Endothelial cell of umbilical vein (primary cell): Measurements from ENCODE around the gene ZNF681. TPM values are rescaled to one million over a fixed set of nuclear protein-coding genes. Genes with fewer than 3 reads are reported as not detected.
"Not testable (repeated sequence)": the region's sequence is repeated elsewhere in the genome, so short reads cannot be mapped to it uniquely, and the experiment has no call there.

ENCODE experiments used
- BruUV-seq: library from RNA; stranded (reverse); fragments of 400-500 nt; replicated peaks from 2 replicates; lab custom pipeline; 2021; lab: Mats Ljungman, UMichigan
- CTCF ChIA-PET: fragments of 300-600, 350-600 bp; sonication (Branson Sonifier 250); formaldehyde crosslinking; loops from one replicate; lab custom pipeline; 2021; ENCODE audit warnings: antibody characterized with exemption, inconsistent platforms; lab: Charles Lee
- POLR2A ChIA-PET: fragments of 300-600, 350-600 bp; sonication (Branson Sonifier 250); formaldehyde crosslinking; loops from one replicate; lab custom pipeline; 2021; ENCODE audit warnings: antibody characterized with exemption, inconsistent platforms; lab: Charles Lee
- DNase-seq: peaks from one replicate; pipeline ENCODE4 v3.0.0-alpha.2; 2011; ENCODE audit warnings: low read depth, low spot score
- FAIRE-seq: peaks from 2 replicates; lab custom pipeline; 2011; peaks lifted over from hg19 to GRCh38; lab: Jason Lieb, UNC
- H2AFZ ChIP-seq: 2 replicates; pipeline ENCODE4 v1.6.0; 2012; ENCODE audit warnings: low read depth, low read length, control low read depth, inconsistent platforms
- H3K27ac ChIP-seq: 2 replicates; pipeline ENCODE4 v1.5.1; 2011; ENCODE audit warnings: low read depth, mild to moderate bottlenecking, control low read depth, low read length, moderate library complexity; ENCODE audit not compliant: insufficient read depth
- H3K27me3 ChIP-seq, 2 experiments: 2 replicates each; pipeline versions ENCODE4 v1.6.0 to v1.6.1; 2011; ENCODE audit warnings: low read length in 2 of 2, mixed read lengths in 1 of 2; ENCODE audit not compliant: control insufficient read depth in 2 of 2, insufficient read depth in 2 of 2
- H3K36me3 ChIP-seq, 2 experiments: 2 replicates in 1 of 2; 3 replicates in 1 of 2; pipeline ENCODE4 v1.5.1; 2011; ENCODE audit warnings: low read length in 2 of 2, mild to moderate bottlenecking in 1 of 2, moderate library complexity in 1 of 2; ENCODE audit not compliant: control insufficient read depth in 2 of 2, insufficient read depth in 2 of 2; ENCODE audit errors: extremely low read depth in 1 of 2
- H3K4me1 ChIP-seq: 3 replicates; pipeline ENCODE4 v1.5.1; 2011; ENCODE audit warnings: mild to moderate bottlenecking, low read length; ENCODE audit not compliant: control insufficient read depth, insufficient read depth; ENCODE audit errors: extremely low read depth
- H3K4me2 ChIP-seq: 2 replicates; pipeline ENCODE4 v1.6.1; 2011; ENCODE audit warnings: low read length, control low read depth, mixed read lengths; ENCODE audit not compliant: insufficient read depth
- H3K4me3 ChIP-seq, 3 experiments: fragments of 200-600 bp in 1 of 3; sonication (generic), shearing (Covaris generic) in 1 of 3; replicated peaks in 1 of 3; 2 replicates each; pipeline ENCODE4 v1.5.1; 2011 to 2016; ENCODE audit warnings: control low read depth in 3 of 3, low read length in 3 of 3, mild to moderate bottlenecking in 2 of 3, inconsistent platforms in 1 of 3, low read depth in 1 of 3, moderate library complexity in 1 of 3; ENCODE audit not compliant: insufficient read depth in 1 of 3
- H3K79me2 ChIP-seq: 2 replicates; pipeline ENCODE4 v1.6.0; 2012; ENCODE audit warnings: low read length, inconsistent platforms; ENCODE audit not compliant: control insufficient read depth, insufficient read depth
- H3K9ac ChIP-seq: replicated peaks from 2 replicates; pipeline ENCODE3; 2011; ENCODE audit warnings: low read length, control low read depth; ENCODE audit not compliant: insufficient read depth; ENCODE audit errors: extremely low read depth
- H3K9me1 ChIP-seq: replicated peaks from 3 replicates; pipeline ENCODE4 v1.6.0; 2011; ENCODE audit warnings: mild to moderate bottlenecking, low read length; ENCODE audit not compliant: control insufficient read depth, insufficient read depth; ENCODE audit errors: extremely low read depth
- H3K9me3 ChIP-seq: replicated peaks from 2 replicates; pipeline ENCODE4 v1.5.1; 2012; ENCODE audit warnings: low read length, inconsistent platforms; ENCODE audit not compliant: control insufficient read depth, insufficient read depth
- H4K20me1 ChIP-seq: replicated peaks from 2 replicates; pipeline ENCODE3; 2011; ENCODE audit warnings: mild to moderate bottlenecking, low read length; ENCODE audit not compliant: control insufficient read depth, insufficient read depth; ENCODE audit errors: extremely low read depth
- dilution Hi-C: fragments of 300-500 bp; cut with MboI; formaldehyde crosslinking; loops from one replicate; pipeline ENCODE4 v1.15.0; 2019; ENCODE audit warnings: low sequenced_read_pairs; ENCODE audit not compliant: extremely low pct_ligation_motif_present
- intact Hi-C: fragments of 100-400 bp; cut with micrococcal nuclease; formaldehyde crosslinking; loops from one replicate; pipeline ENCODE4 v1.10.0; 2022
- polyA plus RNA-seq, 4 experiments: library from polyadenylated mRNA; depleted of rRNA in 3 of 4; stranded (reverse) in 3 of 4; unstranded in 1 of 4; fragments of >200 nt; gene quantifications; 2 replicates each; pipeline versions ENCODE4 v1.2.1 to v1.2.3, GENCODE V29; 2011 to 2012; ENCODE audit warnings: missing spikeins in 1 of 4
- total RNA-seq: library from RNA; stranded (reverse); gene quantifications from 2 replicates; pipeline ENCODE4 v1.2.3, GENCODE V29; 2021

ZNF681 gene
- total and polyA plus RNA-seq, 2 donors (not counting 3 experiments of a cell fraction or from before 2014, with no cell fraction given) = 0.07 to 1.9 TPM

- H4K20me1 ChIP-seq, DNase-seq, H2AFZ ChIP-seq, H3K27ac ChIP-seq, H3K9ac ChIP-seq, H3K4me1 ChIP-seq, H3K79me2 ChIP-seq, BruUV-seq, H3K36me3 ChIP-seq, H3K9me3 ChIP-seq, H3K27me3 ChIP-seq, H3K4me2 ChIP-seq, H3K9me1 ChIP-seq, POLR2A ChIA-PET, CTCF ChIA-PET, FAIRE-seq, intact Hi-C loops, H3K4me3 ChIP-seq, dilution Hi-C loops: not testable (repeated sequence)
Observed at GRCh38 chr19:23743633-23744232, 15.0 kb downstream of the ZNF681 start.

GRCh38 chr19:23730729-23731465, 27.8 kb downstream of the ZNF681 start:
- dilution Hi-C loops, POLR2A ChIA-PET, H3K36me3 ChIP-seq, intact Hi-C loops, FAIRE-seq, H3K79me2 ChIP-seq, H3K4me3 ChIP-seq, H4K20me1 ChIP-seq, BruUV-seq, H3K27ac ChIP-seq, H2AFZ ChIP-seq, H3K9ac ChIP-seq, H3K4me1 ChIP-seq, H3K27me3 ChIP-seq, H3K9me1 ChIP-seq, H3K9me3 ChIP-seq, H3K4me2 ChIP-seq, CTCF ChIA-PET, DNase-seq: not testable (repeated sequence)

GRCh38 chr19:23724161-23724560, 34.5 kb downstream of the ZNF681 start:
- H3K79me2 ChIP-seq, H3K27ac ChIP-seq, DNase-seq, CTCF ChIA-PET, H4K20me1 ChIP-seq, H3K4me3 ChIP-seq, H3K9ac ChIP-seq, H3K36me3 ChIP-seq, H3K4me1 ChIP-seq, BruUV-seq, dilution Hi-C loops, H3K9me3 ChIP-seq, H3K4me2 ChIP-seq, H3K27me3 ChIP-seq, H2AFZ ChIP-seq, H3K9me1 ChIP-seq, FAIRE-seq, intact Hi-C loops, POLR2A ChIA-PET: not testable (repeated sequence)
